NCI-H2029 treated with DMSO at 0.1 percent for 48 hours (cell line): ENCODE results near the gene IFNA1.
A peak's percentile ranks its signal among the peaks of the same experiment; 100 is the strongest.
"Not testable (repeated sequence)": the region's sequence is repeated elsewhere in the genome, so short reads cannot be mapped to it uniquely, and the experiment has no call there.

Source experiments
- DNase-seq: peaks from one replicate; lab custom pipeline; 2025; lab: John Stamatoyannopoulos, UW

The IFNA1 gene

GRCh38 chr9:21449312-21449711, 9.1 kb downstream of the IFNA1 start:
- not testable (repeated sequence) for DNase-seq

- no peak for DNase-seq
Measured at GRCh38 chr9:21450733-21451394, 10.6 kb downstream of the IFNA1 start.

- DNase-seq = no peak
Measured at GRCh38 chr9:21452681-21453080, 12.4 kb downstream of the IFNA1 start.

- no peak for DNase-seq
Measured at GRCh38 chr9:21454149-21454548, 13.9 kb downstream of the IFNA1 start.

GRCh38 chr9:21455320-21455719, 15.1 kb downstream of the IFNA1 start:
- DNase-seq = no peak

GRCh38 chr9:21461377-21461776, 21.1 kb downstream of the IFNA1 start:
- DNase-seq = no peak

- no peak for DNase-seq
Measured at GRCh38 chr9:21465138-21465537, 24.9 kb downstream of the IFNA1 start.

DNA sequence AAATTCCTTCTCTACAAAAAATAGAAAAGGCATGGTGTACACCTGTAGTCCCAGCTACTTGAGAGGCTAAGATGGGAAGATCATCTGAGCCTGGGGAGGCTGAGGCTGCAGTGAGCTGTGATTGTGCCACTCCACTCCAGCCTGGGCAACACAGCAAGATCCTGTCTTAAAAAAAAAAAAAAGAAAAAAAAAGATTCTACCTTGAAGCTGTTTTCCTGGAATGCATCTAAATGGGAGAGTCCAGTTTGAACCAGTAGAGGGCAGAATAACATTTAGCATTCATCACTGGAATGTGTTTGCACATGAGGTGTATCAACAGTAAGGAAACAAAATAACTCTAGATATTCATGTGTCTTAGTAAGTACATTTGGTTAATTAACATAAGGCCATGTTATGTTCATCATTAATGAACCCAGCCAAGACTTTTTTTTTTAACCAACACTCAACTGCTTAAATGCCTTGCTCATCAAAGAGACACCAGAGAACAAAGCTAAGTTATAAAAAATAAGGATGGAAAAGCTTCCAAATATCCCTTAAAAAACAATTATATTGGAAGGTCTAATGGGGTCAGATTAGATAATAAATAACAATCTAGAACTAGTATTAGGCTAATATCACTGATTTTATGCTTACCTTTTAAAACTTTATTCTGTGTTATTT, 25.8 kb downstream of the IFNA1 start:
- DNase-seq = peak; percentile 54

- DNase-seq = no peak
Measured at GRCh38 chr9:21470126-21470525, 29.9 kb downstream of the IFNA1 start.

DNA sequence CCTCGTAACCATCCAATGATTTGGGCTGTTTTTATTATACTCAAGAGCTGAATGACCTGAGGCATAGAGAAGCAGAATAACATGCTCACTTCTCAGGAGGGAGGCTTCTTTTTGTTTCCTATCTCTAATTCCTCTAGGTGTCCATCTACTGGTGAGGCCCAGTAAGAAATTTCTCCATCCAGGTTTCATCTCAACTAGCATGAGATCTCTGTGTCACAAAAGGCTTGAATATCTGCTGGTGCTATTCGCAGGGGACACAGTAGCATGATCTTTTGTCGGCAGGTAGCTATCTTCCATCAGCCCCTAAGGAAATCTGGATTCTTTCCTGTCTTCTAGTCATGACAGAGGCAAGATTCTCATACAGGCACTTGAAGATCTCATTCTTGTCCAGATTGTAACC, 33.0 kb downstream of the IFNA1 start:
- no peak for DNase-seq

DNA sequence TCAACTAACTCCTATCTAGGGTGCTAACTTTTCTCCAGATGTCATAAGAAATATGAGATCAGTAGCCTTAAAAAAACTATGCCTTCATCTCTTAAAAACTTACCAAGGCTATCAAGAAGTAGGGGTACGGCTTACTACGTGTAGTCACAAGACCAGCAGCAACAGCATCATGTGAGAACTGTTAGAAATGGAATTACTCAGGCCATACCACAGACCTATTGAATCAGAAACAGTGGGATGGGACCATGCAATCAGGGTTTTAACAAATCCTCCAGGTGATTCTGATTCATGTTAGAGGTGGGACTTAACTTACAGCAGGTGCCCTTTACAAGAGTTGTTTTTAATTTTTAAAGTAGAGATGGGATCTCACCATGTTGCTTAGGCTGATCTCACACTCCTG, 37.2 kb downstream of the IFNA1 start:
- no peak for DNase-seq

- no peak for DNase-seq
Measured at GRCh38 chr9:21479152-21479702, 39.0 kb downstream of the IFNA1 start.

GRCh38 chr9:21481470-21482056, 41.3 kb downstream of the IFNA1 start:
- no peak for DNase-seq

DNA sequence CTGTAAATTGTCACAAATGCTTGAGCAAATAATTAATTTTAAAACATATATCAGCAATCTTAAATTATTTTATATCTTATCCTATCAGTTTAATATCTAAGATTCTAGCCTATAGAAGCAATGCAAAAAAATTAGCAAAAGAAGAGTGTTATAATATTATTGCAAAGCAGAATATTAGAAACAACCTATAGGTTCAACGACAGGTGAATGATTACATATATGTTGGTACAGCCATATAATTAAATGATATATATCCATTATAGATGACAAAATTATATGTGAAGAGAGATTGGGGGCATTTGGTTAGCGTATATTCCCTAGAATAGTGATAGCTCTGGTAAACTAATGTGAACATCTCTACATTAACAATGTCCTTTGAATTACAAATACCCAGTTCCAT, 42.0 kb downstream of the IFNA1 start, which contains the start of gene IFNE:
IFNE (minus strand) TSS at position 101 of the 400 bp plus-strand sequence. CDS start 619 bp downstream, outside the sequence.
- no peak for DNase-seq
